Progenitor cell of endocrine pancreas (in vitro differentiated cells): Measurements from ENCODE around the gene MRPL16. TPM values are rescaled to one million over a fixed set of nuclear protein-coding genes. Genes with fewer than 3 reads are reported as not detected.

ENCODE experiments used
- DNase-seq: peaks from one replicate; pipeline ENCODE4 v3.0.0; 2021; ENCODE audit warnings: low spot score; ENCODE audit not compliant: unreplicated experiment
- H3K27ac Mint-ChIP-seq: 2 replicates; pipeline ENCODE4 v1.8.0; 2021; ENCODE audit warnings: mild to moderate bottlenecking, moderate library complexity, mixed read lengths
- H3K27me3 Mint-ChIP-seq: 2 replicates; pipeline ENCODE4 v1.8.0; 2021; ENCODE audit warnings: mixed read lengths
- H3K36me3 Mint-ChIP-seq: 2 replicates; pipeline ENCODE4 v1.8.0; 2022; ENCODE audit warnings: mixed read lengths; ENCODE audit not compliant: insufficient read depth
- H3K4me1 Mint-ChIP-seq: 2 replicates; pipeline ENCODE4 v1.8.0; 2021; ENCODE audit warnings: low read depth, mixed read lengths
- H3K4me3 Mint-ChIP-seq: 2 replicates; pipeline ENCODE4 v1.8.0; 2021; ENCODE audit warnings: low read depth, mild to moderate bottlenecking, moderate library complexity, mixed read lengths
- H3K9me3 Mint-ChIP-seq: 2 replicates; pipeline ENCODE4 v1.8.0; 2021; ENCODE audit warnings: low read depth, mixed read lengths
- total RNA-seq: library from RNA; stranded (reverse); gene quantifications from 2 replicates; pipeline ENCODE4 v1.2.1, GENCODE V29; 2021
- TF ChIP-seq, protein P1 (sequence below): fragments of 200-600 bp; sonication (generic); IDR thresholded peaks from one replicate; pipeline ENCODE4 v1.5.0; 2021; ENCODE audit warnings: antibody characterized with exemption, mild to moderate bottlenecking; ENCODE audit not compliant: unreplicated experiment

MRPL16 gene
- total RNA-seq, 1 donor from 2014 or later = 44.7 TPM

DNA sequence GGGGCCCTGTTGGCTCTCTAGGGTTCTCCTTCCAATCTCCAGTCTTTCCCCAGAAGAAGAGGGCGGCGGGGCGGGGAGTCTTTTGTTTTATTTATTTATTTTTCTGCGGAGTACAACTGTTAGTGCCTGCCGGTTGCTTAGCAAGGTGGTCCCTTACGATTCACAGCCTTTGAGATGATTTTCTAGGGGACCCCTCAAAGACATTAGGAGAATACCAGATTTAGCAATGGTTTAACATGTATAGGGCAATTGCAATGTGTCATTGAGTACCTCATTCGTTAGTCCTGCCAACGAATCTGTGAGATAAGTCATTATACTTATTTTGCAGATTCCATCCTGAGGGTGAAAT lies 307 bp upstream of the MRPL16 start:
- Mint-ChIP-seq H3K36me3 (peaks cover 9% of the 10 kb centered on the region), H3K27ac (peak overlapping the region; percentile 97), H3K4me1 (peaks cover 24% of the 10 kb centered on the region), H3K4me3 (peak overlapping the region; percentile 94), H3K9me3 (no peaks in the 10 kb centered on the region), H3K27me3 (no peaks in the 10 kb centered on the region)
- DNase-seq = no peak
- TF ChIP-seq, protein P1, sequence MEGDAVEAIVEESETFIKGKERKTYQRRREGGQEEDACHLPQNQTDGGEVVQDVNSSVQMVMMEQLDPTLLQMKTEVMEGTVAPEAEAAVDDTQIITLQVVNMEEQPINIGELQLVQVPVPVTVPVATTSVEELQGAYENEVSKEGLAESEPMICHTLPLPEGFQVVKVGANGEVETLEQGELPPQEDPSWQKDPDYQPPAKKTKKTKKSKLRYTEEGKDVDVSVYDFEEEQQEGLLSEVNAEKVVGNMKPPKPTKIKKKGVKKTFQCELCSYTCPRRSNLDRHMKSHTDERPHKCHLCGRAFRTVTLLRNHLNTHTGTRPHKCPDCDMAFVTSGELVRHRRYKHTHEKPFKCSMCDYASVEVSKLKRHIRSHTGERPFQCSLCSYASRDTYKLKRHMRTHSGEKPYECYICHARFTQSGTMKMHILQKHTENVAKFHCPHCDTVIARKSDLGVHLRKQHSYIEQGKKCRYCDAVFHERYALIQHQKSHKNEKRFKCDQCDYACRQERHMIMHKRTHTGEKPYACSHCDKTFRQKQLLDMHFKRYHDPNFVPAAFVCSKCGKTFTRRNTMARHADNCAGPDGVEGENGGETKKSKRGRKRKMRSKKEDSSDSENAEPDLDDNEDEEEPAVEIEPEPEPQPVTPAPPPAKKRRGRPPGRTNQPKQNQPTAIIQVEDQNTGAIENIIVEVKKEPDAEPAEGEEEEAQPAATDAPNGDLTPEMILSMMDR = no peak

DNA sequence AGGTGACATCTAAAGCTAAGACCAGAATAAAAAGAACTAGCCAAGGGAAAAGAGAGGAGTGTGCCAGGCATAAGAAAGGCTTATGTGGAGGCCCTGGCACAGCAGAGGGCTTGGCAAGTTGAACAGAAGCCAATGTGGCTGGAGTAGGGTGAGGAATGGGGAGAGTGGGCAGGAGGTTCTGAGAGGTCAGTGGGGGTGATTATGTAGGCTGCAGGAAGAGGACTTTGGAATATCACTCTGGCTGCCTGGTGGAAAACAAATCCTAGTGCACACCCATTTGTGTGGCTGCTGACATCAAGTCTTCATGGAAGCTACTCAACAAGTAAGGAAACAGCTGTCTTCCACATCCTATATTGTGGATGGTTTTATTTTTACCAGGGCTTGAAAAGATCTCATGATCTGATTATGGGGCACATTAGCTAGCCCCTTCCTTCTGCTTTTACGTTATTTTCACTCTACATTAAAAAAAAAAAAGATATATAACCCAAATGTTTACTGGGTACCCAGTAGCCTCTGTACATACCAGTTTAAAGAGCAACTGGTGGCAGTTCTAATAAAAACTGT lies 3.4 kb downstream of the MRPL16 start:
- Mint-ChIP-seq H3K4me1 (peaks cover 12% of the 10 kb centered on the region), H3K9me3 (no peaks in the 10 kb centered on the region), H3K27ac (peak overlapping the region; percentile 30), H3K4me3 (no peak overlapping the region), H3K36me3 (peaks cover 16% of the 10 kb centered on the region), H3K27me3 (no peaks in the 10 kb centered on the region)
- TF ChIP-seq, protein P1 = no peak
- no peak for DNase-seq

DNA sequence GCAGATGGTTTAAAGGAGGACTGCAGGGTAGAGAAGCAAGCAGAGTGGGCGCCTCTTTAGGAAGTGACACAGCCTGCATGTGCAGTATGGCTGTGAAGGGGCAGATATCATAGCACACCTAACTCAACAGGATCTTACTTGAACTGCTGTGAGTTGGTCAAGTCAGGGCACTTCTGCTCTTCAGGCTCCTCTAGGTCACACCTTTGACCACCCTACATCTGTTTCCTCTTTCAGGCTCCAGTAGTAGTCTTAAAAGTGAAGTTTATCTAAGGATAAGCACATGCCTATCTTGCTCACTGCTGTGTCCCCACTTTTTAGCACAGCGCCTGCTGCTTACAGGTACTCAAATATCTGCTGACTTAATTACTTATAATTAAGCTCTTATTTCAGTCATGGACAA lies 6.5 kb downstream of the MRPL16 start:
- no peak overlapping the region for H3K4me3 Mint-ChIP-seq
- TF ChIP-seq, protein P1 = no peak
- no peak overlapping the region for H3K27ac Mint-ChIP-seq
- no peaks in the 10 kb centered on the region for H3K27me3 Mint-ChIP-seq
- DNase-seq = no peak
- H3K36me3 Mint-ChIP-seq = peaks cover 23% of the 10 kb centered on the region
- H3K9me3 Mint-ChIP-seq = no peaks in the 10 kb centered on the region
- H3K4me1 Mint-ChIP-seq = no peaks in the 10 kb centered on the region

GRCh38 chr11:59802639-59803176 lies 7.9 kb downstream of the MRPL16 start:
- TF ChIP-seq, protein P1 = peak; percentile 76
- no peaks in the 10 kb centered on the region for H3K4me1 Mint-ChIP-seq
- DNase-seq = no peak
- no peaks in the 10 kb centered on the region for H3K27me3 Mint-ChIP-seq
- no peak overlapping the region for H3K27ac Mint-ChIP-seq
- no peaks in the 10 kb centered on the region for H3K9me3 Mint-ChIP-seq
- H3K4me3 Mint-ChIP-seq = no peak overlapping the region
- H3K36me3 Mint-ChIP-seq = peaks cover 23% of the 10 kb centered on the region

- no peaks in the 10 kb centered on the region for H3K27me3 Mint-ChIP-seq
- no peak for DNase-seq
- H3K36me3 Mint-ChIP-seq = peaks cover 27% of the 10 kb centered on the region
- no peaks in the 10 kb centered on the region for H3K9me3 Mint-ChIP-seq
- no peak overlapping the region for H3K27ac Mint-ChIP-seq
- TF ChIP-seq, protein P1 = no peak
- H3K4me3 Mint-ChIP-seq = no peak overlapping the region
- no peaks in the 10 kb centered on the region for H3K4me1 Mint-ChIP-seq
Observed at GRCh38 chr11:59801981-59802638, 8.5 kb downstream of the MRPL16 start.
